ENCODE data around the gene PTPRB.

DNA sequence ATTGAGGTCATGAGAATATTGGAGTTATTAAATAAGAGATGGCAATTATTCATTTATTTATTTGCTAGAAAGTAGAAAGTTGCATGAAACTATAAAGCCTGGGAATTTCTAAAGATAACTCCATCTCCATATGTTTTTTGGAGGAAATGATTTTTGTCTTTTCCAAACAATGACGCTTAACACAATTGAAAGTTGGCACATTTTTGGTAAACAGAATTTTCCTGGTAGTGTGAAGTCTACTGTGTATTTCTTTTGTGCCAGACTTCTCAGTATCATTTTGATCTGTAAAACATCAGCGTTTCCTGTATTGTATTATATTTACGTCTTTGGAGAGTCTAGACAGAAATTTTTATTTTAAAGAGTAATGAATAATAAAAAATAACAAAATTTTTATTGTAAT is 33.7 kb upstream of the PTPRB start:
- TF ChIP-seq, protein P1, sequence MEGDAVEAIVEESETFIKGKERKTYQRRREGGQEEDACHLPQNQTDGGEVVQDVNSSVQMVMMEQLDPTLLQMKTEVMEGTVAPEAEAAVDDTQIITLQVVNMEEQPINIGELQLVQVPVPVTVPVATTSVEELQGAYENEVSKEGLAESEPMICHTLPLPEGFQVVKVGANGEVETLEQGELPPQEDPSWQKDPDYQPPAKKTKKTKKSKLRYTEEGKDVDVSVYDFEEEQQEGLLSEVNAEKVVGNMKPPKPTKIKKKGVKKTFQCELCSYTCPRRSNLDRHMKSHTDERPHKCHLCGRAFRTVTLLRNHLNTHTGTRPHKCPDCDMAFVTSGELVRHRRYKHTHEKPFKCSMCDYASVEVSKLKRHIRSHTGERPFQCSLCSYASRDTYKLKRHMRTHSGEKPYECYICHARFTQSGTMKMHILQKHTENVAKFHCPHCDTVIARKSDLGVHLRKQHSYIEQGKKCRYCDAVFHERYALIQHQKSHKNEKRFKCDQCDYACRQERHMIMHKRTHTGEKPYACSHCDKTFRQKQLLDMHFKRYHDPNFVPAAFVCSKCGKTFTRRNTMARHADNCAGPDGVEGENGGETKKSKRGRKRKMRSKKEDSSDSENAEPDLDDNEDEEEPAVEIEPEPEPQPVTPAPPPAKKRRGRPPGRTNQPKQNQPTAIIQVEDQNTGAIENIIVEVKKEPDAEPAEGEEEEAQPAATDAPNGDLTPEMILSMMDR (IDR thresholded peaks at IDR 0.05), result no peak
- no peak for TF ChIP-seq POLR2A (IDR thresholded peaks at IDR 0.05)

Data from adrenal gland (tissue), 5 donors.